Measurements from ENCODE around the gene PRDX5. TPM values are rescaled to one million over a fixed set of nuclear protein-coding genes. Genes with fewer than 3 reads are reported as not detected.

PRDX5 gene
- total RNA-seq, 1 experiment from 2014 or later, result 267 TPM

DNA sequence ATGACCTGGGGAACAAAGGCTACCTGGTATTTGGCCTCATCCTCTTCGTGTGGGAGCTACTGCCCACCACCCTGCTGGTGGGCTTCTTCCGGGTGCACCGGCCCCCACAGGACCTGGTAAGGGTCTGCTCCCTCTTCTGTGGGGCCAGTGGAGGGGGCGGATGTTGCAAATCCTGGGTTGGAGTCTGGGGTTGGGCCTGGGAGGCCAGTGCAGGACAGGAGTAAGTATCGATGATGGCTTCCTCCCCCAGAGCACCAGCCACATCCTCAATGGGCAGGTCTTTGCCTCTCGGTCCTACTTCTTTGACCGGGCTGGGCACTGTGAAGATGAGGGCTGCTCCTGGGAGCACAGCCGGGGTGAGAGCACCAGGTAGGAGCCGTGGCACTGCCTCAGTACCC is 29.6 kb upstream of the PRDX5 start (continued):
- TF ChIP-seq SIN3A (IDR thresholded peaks at IDR 0.05; ENCODE audit: low read depth) (no peak), POLR2AphosphoS5 (IDR thresholded peaks at IDR 0.05; ENCODE audit: low read depth, low read length) (no peak), POLR2A (IDR thresholded peaks at IDR 0.05; ENCODE audit: borderline replicate concordance, extremely low read depth, insufficient read depth, insufficient read length) (no peak), SP1 (IDR thresholded peaks at IDR 0.05; ENCODE audit: low read depth) (no peak), EZH2 (IDR thresholded peaks at IDR 0.05) (no peak), TCF7L2 (IDR thresholded peaks at IDR 0.05; ENCODE audit: borderline replicate concordance, extremely low read depth, insufficient read depth, insufficient read length) (no peak)
- TF ChIP-seq, protein P1, sequence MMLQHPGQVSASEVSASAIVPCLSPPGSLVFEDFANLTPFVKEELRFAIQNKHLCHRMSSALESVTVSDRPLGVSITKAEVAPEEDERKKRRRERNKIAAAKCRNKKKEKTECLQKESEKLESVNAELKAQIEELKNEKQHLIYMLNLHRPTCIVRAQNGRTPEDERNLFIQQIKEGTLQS (IDR thresholded peaks at IDR 0.05), result no peak

DNA sequence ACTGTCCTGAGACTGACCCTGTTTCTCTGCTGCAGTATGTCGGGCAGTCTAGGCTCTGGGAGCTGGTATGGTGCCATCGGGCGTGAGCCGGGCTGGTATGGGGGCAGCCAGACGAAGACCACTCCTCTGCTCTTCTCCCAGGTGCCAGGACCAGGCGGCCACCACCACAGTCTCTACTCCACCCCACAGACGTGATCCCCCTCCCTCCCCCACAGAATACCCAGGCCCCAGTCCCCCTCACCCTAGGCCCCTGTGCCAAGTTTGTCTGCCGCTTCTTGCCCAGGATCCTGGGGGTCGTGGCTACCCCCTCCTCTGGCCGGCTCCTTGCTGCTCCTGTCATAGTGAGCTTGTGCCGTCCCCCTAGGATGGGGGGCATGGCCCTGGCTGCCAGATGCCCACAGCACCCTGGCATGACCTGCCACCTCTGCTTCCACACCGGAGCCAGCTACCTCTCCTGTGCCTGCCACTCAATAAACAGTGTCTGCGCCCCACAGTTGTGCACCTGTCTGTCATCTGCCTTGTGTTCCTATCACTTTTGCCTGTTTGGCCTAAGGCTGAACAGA is 28.8 kb upstream of the PRDX5 start:
- Histone ChIP-seq H3K27ac (ENCODE audit: low read depth, low read length) (no peak overlapping the region), H3K4me1 (ENCODE audit: control insufficient read depth in 1 of 2, insufficient read depth in 2 of 2, low read length in 2 of 2) (peaks cover 8 to 18% of the 10 kb centered on the region in 2 experiments), H3K9me2 (ENCODE audit: insufficient read depth) (no peaks in the 10 kb centered on the region), H3K4me3 (replicated peaks in 1 of 2; ENCODE audit: low read depth in 1 of 2, low read length in 2 of 2) (no peak overlapping the region), H3K79me2 (ENCODE audit: insufficient read depth, low read length) (no peaks in the 10 kb centered on the region), H3K9ac (ENCODE audit: low read length) (no peak overlapping the region), H2AFZ (ENCODE audit: low read depth, low read length, poor library complexity, severe bottlenecking) (no peak overlapping the region), H3K36me3 (ENCODE audit: control insufficient read depth in 1 of 2, insufficient read depth in 2 of 2, low read length in 2 of 2) (no peaks in the 10 kb centered on the region), H3K9me3 (ENCODE audit: control insufficient read depth in 1 of 2, insufficient read depth in 1 of 2, low read depth in 1 of 2, low read length in 2 of 2) (no peaks in the 10 kb centered on the region), H4K20me1 (ENCODE audit: insufficient read depth) (no peaks in the 10 kb centered on the region), H3K27me3 (ENCODE audit: insufficient read depth, low read length) (no peaks in the 10 kb centered on the region), H3K4me2 (ENCODE audit: low read length) (no peak overlapping the region)
- ChIA-PET POLR2A (no interaction called here), CTCF (interaction anchor here (0.6 to 1.3 kb wide), 4 partner anchors 12 to 28 kb away, joined by 3 to 6 read pairs (median 4); partner anchors contain the start of gene TRMT112), RAD21 (ENCODE audit: low non-redundant PET in 1 of 2, low total read pairs in 2 of 2, uncharacterized antibody in 2 of 2, unreplicated experiment in 2 of 2) (interaction anchor here in 1 of 2 experiments (0.6 kb wide), 1 partner anchor 37 kb away, joined by 4 read pairs; no protein-coding TSS in a partner anchor)
- intact Hi-C loops (cut with micrococcal nuclease), result no loop called here
- ATAC-seq, result no peak
- TF ChIP-seq, protein P2, sequence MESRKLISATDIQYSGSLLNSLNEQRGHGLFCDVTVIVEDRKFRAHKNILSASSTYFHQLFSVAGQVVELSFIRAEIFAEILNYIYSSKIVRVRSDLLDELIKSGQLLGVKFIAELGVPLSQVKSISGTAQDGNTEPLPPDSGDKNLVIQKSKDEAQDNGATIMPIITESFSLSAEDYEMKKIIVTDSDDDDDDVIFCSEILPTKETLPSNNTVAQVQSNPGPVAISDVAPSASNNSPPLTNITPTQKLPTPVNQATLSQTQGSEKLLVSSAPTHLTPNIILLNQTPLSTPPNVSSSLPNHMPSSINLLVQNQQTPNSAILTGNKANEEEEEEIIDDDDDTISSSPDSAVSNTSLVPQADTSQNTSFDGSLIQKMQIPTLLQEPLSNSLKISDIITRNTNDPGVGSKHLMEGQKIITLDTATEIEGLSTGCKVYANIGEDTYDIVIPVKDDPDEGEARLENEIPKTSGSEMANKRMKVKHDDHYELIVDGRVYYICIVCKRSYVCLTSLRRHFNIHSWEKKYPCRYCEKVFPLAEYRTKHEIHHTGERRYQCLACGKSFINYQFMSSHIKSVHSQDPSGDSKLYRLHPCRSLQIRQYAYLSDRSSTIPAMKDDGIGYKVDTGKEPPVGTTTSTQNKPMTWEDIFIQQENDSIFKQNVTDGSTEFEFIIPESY (IDR thresholded peaks at IDR 0.05; ENCODE audit: extremely low read depth, insufficient replicate concordance, low read length), result no peak
- no peak for TF ChIP-seq CBX3 (IDR thresholded peaks at IDR 0.05; ENCODE audit: low read depth)
- DNase-seq (ENCODE audit: low read depth, low spot score), result no peak
- no TSS peak for BruUV-seq (replicated peaks)

All from HCT116 (cell line).